Endothelial cell of umbilical vein (primary cell): ENCODE data around the gene NPPC. TPM values are rescaled to one million over a fixed set of nuclear protein-coding genes. Genes with fewer than 3 reads are reported as not detected.

Experiments used
- BruUV-seq: library from RNA; stranded (reverse); fragments of 400-500 nt; replicated peaks from 2 replicates; lab custom pipeline; 2021; lab: Mats Ljungman, UMichigan
- CTCF ChIA-PET: fragments of 300-600, 350-600 bp; sonication (Branson Sonifier 250); formaldehyde crosslinking; loops from one replicate; lab custom pipeline; 2021; ENCODE audit warnings: antibody characterized with exemption, inconsistent platforms; lab: Charles Lee
- POLR2A ChIA-PET: fragments of 300-600, 350-600 bp; sonication (Branson Sonifier 250); formaldehyde crosslinking; loops from one replicate; lab custom pipeline; 2021; ENCODE audit warnings: antibody characterized with exemption, inconsistent platforms; lab: Charles Lee
- DNase-seq: peaks from one replicate; pipeline ENCODE4 v3.0.0-alpha.2; 2011; ENCODE audit warnings: low read depth, low spot score
- FAIRE-seq: peaks from 2 replicates; lab custom pipeline; 2011; peaks lifted over from hg19 to GRCh38; lab: Jason Lieb, UNC
- H2AFZ ChIP-seq: 2 replicates; pipeline ENCODE4 v1.6.0; 2012; ENCODE audit warnings: low read depth, low read length, control low read depth, inconsistent platforms
- H3K27ac ChIP-seq: 2 replicates; pipeline ENCODE4 v1.5.1; 2011; ENCODE audit warnings: low read depth, mild to moderate bottlenecking, control low read depth, low read length, moderate library complexity; ENCODE audit not compliant: insufficient read depth
- H3K27me3 ChIP-seq, 2 experiments: 2 replicates each; pipeline versions ENCODE4 v1.6.0 to v1.6.1; 2011; ENCODE audit warnings: low read length in 2 of 2, mixed read lengths in 1 of 2; ENCODE audit not compliant: control insufficient read depth in 2 of 2, insufficient read depth in 2 of 2
- H3K36me3 ChIP-seq, 2 experiments: 2 replicates in 1 of 2; 3 replicates in 1 of 2; pipeline ENCODE4 v1.5.1; 2011; ENCODE audit warnings: low read length in 2 of 2, mild to moderate bottlenecking in 1 of 2, moderate library complexity in 1 of 2; ENCODE audit not compliant: control insufficient read depth in 2 of 2, insufficient read depth in 2 of 2; ENCODE audit errors: extremely low read depth in 1 of 2
- H3K4me1 ChIP-seq: 3 replicates; pipeline ENCODE4 v1.5.1; 2011; ENCODE audit warnings: mild to moderate bottlenecking, low read length; ENCODE audit not compliant: control insufficient read depth, insufficient read depth; ENCODE audit errors: extremely low read depth
- H3K4me2 ChIP-seq: 2 replicates; pipeline ENCODE4 v1.6.1; 2011; ENCODE audit warnings: low read length, control low read depth, mixed read lengths; ENCODE audit not compliant: insufficient read depth
- H3K4me3 ChIP-seq, 3 experiments: fragments of 200-600 bp in 1 of 3; sonication (generic), shearing (Covaris generic) in 1 of 3; replicated peaks in 1 of 3; 2 replicates each; pipeline ENCODE4 v1.5.1; 2011 to 2016; ENCODE audit warnings: control low read depth in 3 of 3, low read length in 3 of 3, mild to moderate bottlenecking in 2 of 3, inconsistent platforms in 1 of 3, low read depth in 1 of 3, moderate library complexity in 1 of 3; ENCODE audit not compliant: insufficient read depth in 1 of 3
- H3K79me2 ChIP-seq: 2 replicates; pipeline ENCODE4 v1.6.0; 2012; ENCODE audit warnings: low read length, inconsistent platforms; ENCODE audit not compliant: control insufficient read depth, insufficient read depth
- H3K9ac ChIP-seq: replicated peaks from 2 replicates; pipeline ENCODE3; 2011; ENCODE audit warnings: low read length, control low read depth; ENCODE audit not compliant: insufficient read depth; ENCODE audit errors: extremely low read depth
- H3K9me1 ChIP-seq: replicated peaks from 3 replicates; pipeline ENCODE4 v1.6.0; 2011; ENCODE audit warnings: mild to moderate bottlenecking, low read length; ENCODE audit not compliant: control insufficient read depth, insufficient read depth; ENCODE audit errors: extremely low read depth
- H3K9me3 ChIP-seq: replicated peaks from 2 replicates; pipeline ENCODE4 v1.5.1; 2012; ENCODE audit warnings: low read length, inconsistent platforms; ENCODE audit not compliant: control insufficient read depth, insufficient read depth
- H4K20me1 ChIP-seq: replicated peaks from 2 replicates; pipeline ENCODE3; 2011; ENCODE audit warnings: mild to moderate bottlenecking, low read length; ENCODE audit not compliant: control insufficient read depth, insufficient read depth; ENCODE audit errors: extremely low read depth
- EZH2 ChIP-seq: IDR thresholded peaks from 2 replicates; pipeline ENCODE4 v1.6.1; 2012; ENCODE audit warnings: borderline replicate concordance, low read depth, mild to moderate bottlenecking, moderate library complexity, low read length, inconsistent platforms; ENCODE audit not compliant: severe bottlenecking
- FOS ChIP-seq: IDR thresholded peaks from 2 replicates; pipeline ENCODE4 v1.6.1; 2011; ENCODE audit warnings: mild to moderate bottlenecking, low read length, moderate library complexity, borderline replicate concordance; ENCODE audit not compliant: insufficient read depth
- JUN ChIP-seq: IDR thresholded peaks from 2 replicates; pipeline ENCODE4 v1.6.1; 2011; ENCODE audit warnings: borderline replicate concordance, low read depth; ENCODE audit not compliant: insufficient read length, insufficient read depth
- MAX ChIP-seq: IDR thresholded peaks from 2 replicates; pipeline ENCODE4 v1.6.1; 2011; ENCODE audit not compliant: insufficient read depth, insufficient read length
- POLR2A ChIP-seq: IDR thresholded peaks from 2 replicates; pipeline ENCODE4 v1.6.1; 2012; ENCODE audit warnings: low read depth, mild to moderate bottlenecking, control low read depth, low read length
- dilution Hi-C: fragments of 300-500 bp; cut with MboI; formaldehyde crosslinking; loops from one replicate; pipeline ENCODE4 v1.15.0; 2019; ENCODE audit warnings: low sequenced_read_pairs; ENCODE audit not compliant: extremely low pct_ligation_motif_present
- intact Hi-C: fragments of 100-400 bp; cut with micrococcal nuclease; formaldehyde crosslinking; loops from one replicate; pipeline ENCODE4 v1.10.0; 2022
- polyA plus RNA-seq, 4 experiments: library from polyadenylated mRNA; depleted of rRNA in 3 of 4; stranded (reverse) in 3 of 4; unstranded in 1 of 4; fragments of >200 nt; gene quantifications; 2 replicates each; pipeline versions ENCODE4 v1.2.1 to v1.2.3, GENCODE V29; 2011 to 2012; ENCODE audit warnings: missing spikeins in 1 of 4
- total RNA-seq: library from RNA; stranded (reverse); gene quantifications from 2 replicates; pipeline ENCODE4 v1.2.3, GENCODE V29; 2021

The NPPC gene
- total and polyA plus RNA-seq, 2 donors (not counting 3 experiments of a cell fraction or from before 2014, with no cell fraction given) = not detected

DNA sequence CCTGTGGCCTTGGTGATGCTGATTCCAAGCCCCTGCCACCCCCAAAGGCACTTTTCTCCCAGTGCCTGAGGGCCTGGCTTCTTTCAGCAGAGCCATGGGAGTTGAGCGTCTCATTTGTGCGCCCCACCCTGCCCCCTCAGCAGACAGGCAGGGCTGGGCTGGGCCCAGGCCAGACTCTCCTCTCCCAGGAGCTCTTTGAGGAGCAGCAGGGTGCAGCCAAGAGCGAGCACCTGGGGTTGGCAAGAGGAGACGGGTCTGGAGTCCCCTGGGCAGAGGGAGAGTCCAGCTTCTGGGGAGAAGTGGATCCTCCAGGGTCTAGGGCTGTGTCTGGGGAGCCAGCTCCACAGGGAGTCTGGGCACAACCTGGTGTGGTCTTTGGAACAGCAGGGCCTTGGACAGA lies 21.2 kb downstream of the NPPC start:
- no peaks in the 10 kb centered on the region for H3K36me3 ChIP-seq
- dilution Hi-C loops = no loop called here
- TF ChIP-seq JUN = no peak
- no peak overlapping the region for H2AFZ ChIP-seq
- no TSS peak for BruUV-seq
- H3K4me2 ChIP-seq = no peak overlapping the region
- no peaks in the 10 kb centered on the region for H4K20me1 ChIP-seq
- FAIRE-seq = no peak
- H3K9me3 ChIP-seq = no peaks in the 10 kb centered on the region
- CTCF ChIA-PET = interaction anchor here (1.0 to 3.9 kb wide), 16 partner anchors 9 to 548 kb away, joined by 3 to 54 read pairs (median 6); partner anchors contain the start of gene NPPC
- intact Hi-C loops = loop anchor here (5.0 kb wide), 1 partner anchor 617 kb away; the partner anchor contains the start of gene PRSS56
- DNase-seq = no peak
- no peak overlapping the region for H3K27ac ChIP-seq
- H3K79me2 ChIP-seq = no peaks in the 10 kb centered on the region
- no peaks in the 10 kb centered on the region for H3K9me1 ChIP-seq
- H3K9ac ChIP-seq = no peak overlapping the region
- H3K27me3 ChIP-seq = no peaks in the 10 kb centered on the region
- H3K4me3 ChIP-seq = no peak overlapping the region
- POLR2A ChIA-PET = no interaction called here
- H3K4me1 ChIP-seq = no peaks in the 10 kb centered on the region

DNA sequence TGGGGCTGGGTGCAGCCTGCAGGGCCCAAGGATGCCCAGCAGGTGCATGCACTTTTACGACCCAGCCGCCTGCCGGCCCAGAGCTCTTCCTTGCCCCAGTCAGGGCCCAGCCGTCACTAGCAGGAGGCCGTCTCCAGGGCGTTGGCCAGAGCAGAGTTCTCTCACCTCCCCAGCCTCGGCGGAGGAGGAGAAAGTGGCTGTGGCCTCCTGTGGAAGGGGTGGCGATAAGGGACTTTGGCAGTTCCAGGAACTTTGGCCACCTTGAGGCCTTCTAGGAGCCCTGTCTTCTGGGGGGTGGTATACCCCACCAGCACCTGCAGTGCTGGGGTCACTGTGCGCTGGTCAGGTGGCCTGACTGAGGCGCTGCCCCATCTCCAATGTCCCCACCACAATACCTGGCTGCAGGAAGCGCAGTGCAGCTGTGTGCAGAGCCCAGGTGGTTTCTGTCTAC lies 22.0 kb downstream of the NPPC start:
- CTCF ChIA-PET = interaction anchor here (3.7 kb wide), 1 partner anchor 423 kb away, joined by 54 read pairs; no protein-coding TSS in a partner anchor
- TF ChIP-seq POLR2A (no peak), FOS (no peak), MAX (no peak), EZH2 (no peak)
- Histone ChIP-seq H3K27me3 (no peaks in the 10 kb centered on the region), H3K79me2 (no peaks in the 10 kb centered on the region), H4K20me1 (no peaks in the 10 kb centered on the region), H3K4me3 (no peak overlapping the region), H3K36me3 (no peaks in the 10 kb centered on the region), H3K27ac (no peak overlapping the region), H2AFZ (no peak overlapping the region), H3K9me3 (no peaks in the 10 kb centered on the region), H3K4me1 (no peaks in the 10 kb centered on the region), H3K4me2 (no peak overlapping the region), H3K9me1 (no peaks in the 10 kb centered on the region), H3K9ac (no peak overlapping the region)
- dilution Hi-C loops = no loop called here
- BruUV-seq = no TSS peak
- FAIRE-seq (no peak), DNase-seq (no peak)
- intact Hi-C loops = no loop called here
- POLR2A ChIA-PET = no interaction called here
